RKO (cell line): Measurements from ENCODE around the gene CNOT8.
"Not testable (repeated sequence)": the region's sequence is repeated elsewhere in the genome, so short reads cannot be mapped to it uniquely, and the experiment has no call there.

ENCODE experiments used
- DNase-seq: peaks from one replicate; pipeline ENCODE4 v3.0.0-alpha.2; 2016; ENCODE audit warnings: low spot score

Gene CNOT8

DNA sequence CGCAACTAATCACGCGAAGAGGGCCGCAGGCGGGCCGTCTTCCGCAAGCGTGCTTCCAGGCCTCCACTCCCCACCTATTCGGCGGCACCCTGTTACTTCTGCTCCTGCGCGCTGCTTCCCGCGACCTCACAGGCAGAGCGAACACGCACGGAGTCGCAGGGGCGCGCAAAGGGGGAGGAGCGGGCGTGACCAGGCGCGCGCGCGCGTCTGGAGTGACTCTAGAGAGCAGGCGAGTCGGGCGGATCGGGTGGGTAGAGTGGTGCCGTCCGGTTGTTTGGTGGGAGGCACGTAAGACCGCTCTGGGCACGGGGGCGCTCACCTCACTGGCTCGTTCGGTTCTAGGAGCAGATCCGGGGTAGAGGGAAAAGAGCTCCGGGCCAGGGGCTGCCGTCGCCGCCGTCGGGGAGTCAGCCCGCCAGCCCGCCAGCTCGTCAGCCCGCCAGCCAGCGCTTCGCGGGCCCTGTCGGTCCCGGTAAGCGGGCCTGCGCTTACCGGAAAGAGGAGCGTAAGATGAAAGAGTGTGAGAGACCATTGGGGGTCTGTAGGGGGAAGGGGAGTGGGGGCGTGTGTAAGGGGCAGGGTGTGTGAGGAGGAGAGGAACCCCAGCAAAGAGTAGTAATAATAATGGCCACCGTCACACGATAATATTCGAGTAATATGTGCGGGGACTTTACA, at the start of gene CNOT8:
CNOT8 (plus strand) TSS at position 331 of the 675 bp plus-strand sequence. CDS start 4,652 bp downstream, outside the sequence.
- DNase-seq, result peak; percentile 98

DNA sequence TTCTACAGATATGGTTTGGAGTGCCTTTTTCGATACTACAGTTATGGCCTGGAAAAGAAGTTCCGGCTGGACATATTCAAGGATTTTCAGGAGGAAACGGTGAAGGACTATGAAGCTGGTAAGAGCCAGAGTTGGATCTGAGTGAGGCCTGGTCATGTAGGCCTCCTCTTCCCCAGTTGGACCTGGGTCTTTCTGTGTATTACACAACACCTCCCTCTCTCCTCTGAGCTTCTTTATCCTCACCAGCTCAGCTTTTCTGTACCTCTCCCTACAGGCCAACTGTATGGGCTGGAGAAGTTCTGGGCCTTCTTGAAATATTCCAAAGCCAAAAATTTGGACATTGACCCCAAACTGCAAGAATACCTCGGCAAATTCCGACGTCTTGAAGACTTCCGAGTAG, 47.2 kb upstream of the CNOT8 start:
- DNase-seq, result no peak

DNA sequence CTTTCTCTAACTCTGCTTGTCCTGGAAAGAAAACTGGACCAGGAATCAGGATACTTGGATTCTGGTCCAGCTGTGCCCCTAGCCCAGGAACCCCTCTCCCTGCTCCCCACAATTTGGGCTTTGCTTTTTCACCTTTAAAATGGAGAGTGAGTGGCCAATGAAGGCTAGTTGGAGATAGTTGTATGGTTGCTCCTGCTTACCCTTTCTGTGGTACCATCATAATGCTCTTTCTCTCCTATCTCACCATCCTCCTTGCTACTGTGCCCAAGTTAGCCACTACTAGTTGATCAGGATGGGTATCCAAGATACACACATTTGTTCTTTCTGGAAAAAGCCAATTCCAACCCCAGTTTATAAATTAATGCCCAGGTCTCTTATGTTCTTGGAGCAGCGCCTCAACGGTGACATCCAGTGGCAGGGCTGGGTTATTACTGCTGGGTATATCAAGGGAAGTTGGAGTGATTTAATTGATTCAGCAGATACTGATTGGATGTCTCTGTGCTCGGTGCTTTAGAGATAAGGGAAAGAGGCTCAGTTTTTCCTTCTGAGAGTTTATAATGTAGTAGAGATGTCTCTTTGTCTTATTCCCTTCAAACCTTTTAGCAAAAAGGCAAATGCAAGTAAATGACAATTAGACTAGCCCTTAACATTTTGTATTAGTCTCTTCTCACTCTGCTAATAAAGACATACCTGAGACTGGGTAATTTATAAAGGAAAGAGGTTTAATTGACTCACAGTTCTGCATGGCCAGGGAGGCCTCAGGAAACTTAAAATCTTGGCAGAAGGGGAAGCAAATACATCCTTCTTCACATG, 46.6 kb upstream of the CNOT8 start:
- peak; percentile 67 for DNase-seq

DNA sequence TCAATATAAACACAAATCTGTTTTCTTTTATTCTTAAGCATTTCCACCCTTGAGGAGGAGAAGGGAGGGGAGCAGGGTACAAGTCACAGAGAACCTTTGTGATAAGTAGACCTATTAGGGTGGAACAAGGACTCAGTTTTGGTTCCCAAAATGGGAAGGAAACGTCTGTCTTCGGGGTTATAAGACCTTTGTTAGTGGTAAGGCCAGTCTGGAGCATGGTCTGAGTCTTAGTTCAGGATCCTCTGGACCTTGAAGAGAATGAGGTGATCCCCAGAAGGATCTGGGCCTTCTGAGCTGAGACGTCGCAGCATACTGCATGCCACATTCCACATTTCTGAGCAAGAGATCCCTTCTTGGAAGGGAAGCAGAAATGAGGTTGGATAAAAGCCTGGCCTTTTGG, 45.3 kb upstream of the CNOT8 start:
- no peak for DNase-seq

DNA sequence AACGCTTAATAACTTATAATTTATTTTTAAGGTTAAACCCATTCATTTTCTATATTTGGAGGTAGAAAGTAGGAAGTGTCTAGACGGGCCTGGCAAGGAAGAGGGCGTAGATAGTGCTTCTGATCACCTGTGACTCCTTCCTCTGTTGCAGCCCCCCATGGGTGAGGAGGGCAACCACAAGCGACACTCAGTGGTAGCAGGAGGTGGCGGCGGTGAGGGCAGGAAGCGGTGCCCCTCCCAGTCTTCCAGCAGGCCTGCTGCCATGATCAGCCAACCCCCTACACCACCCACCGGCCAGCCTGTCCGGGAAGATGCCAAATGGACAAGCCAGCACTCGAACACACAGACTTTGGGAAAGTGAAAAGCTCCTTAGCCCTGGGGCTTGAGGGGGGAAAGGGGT, 44.7 kb upstream of the CNOT8 start:
- DNase-seq, result no peak

DNA sequence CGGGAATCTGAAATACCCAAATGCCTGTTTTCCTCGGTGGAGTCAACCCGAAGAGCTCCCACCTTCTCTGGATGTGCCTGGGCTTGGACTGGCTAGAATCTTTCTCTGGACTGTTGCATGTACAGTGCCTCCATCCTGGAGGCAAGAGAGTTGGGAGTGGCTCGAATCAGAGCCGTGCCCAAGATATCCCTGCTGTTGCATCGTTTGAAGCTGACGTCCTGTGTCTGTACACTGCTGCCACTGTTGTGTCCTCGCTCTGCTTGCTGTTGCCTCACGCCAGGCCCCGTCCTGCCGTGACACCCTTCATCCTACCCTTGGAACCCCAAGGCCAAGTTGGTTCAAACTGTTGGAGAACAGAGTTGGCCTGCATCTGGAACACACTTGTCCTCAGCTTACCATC, 43.4 kb upstream of the CNOT8 start:
- no peak for DNase-seq

DNA sequence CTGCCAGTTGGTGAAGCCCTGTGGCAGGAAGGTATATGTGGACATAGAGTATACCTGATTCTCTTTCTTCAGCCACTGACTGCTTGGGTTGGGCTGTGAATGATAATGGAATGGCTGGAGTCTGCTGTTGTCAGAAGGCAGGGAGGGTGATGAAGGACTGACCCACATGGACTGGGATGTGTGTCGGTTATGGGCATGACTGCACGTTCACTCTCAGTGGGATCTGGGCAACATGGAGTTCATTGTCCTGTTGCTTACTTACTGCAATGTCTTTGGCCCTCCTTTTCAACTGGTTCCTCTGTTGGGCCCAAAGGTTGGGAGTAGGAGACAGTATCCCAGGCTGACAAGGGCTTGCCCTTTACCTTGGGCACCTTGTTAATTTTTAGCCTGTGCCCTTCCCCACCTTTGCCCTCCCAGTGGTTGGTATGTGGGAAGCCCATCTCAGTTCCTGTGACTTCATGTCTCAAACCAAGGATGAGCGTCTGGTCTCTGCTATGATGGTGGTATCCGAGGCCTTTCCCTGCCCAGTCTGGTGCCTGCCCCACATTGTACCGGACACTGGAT, 42.7 kb upstream of the CNOT8 start:
- DNase-seq, result no peak

DNA sequence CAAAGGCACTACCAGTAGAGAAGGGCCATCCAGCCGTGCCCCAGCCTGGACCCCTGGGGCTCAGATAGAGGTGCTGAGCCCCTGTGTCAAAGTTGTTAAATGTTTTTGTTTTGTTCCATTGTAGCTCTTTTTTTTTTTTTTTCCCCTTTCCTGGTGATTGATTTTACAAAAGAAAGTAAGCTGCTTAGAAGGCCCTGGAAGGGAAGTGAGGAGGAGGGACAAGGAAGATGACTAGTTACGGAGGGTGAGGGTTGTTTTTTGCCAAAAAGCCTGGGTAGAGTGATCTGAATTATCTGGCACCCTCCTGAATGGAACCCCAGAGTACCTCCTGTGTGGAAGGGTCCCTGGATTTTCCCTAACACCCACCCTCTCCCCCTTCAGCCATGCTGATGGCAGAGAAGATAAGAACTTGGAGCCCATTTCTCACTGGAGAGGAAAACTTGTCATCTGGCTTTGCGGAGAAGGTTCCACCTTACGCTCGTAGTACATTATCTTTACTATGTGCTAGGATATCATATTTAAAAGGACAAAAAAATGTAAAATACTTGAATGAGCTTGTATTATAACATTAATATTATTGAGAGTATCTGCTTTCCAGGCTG, 41.4 kb upstream of the CNOT8 start:
- DNase-seq, result no peak

DNA sequence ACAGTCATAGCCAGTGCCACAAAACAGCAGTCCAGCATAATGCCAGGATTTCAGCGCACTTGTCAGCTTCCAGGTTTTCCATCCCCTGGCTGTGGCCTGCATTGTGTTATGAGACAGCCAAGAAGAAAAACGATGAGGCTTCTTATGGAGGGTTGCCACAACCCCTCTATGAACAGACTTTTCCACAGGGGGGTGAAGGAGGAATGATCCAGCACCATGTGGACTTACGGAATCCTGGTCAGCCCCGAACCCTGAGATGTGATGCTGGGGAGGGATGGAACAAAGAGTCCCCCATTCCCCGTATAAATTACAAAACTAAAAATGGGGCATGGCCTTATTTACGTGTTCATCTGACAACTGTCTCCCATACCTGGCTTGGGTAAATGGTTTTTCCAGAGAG, 40.6 kb upstream of the CNOT8 start:
- no peak for DNase-seq

DNA sequence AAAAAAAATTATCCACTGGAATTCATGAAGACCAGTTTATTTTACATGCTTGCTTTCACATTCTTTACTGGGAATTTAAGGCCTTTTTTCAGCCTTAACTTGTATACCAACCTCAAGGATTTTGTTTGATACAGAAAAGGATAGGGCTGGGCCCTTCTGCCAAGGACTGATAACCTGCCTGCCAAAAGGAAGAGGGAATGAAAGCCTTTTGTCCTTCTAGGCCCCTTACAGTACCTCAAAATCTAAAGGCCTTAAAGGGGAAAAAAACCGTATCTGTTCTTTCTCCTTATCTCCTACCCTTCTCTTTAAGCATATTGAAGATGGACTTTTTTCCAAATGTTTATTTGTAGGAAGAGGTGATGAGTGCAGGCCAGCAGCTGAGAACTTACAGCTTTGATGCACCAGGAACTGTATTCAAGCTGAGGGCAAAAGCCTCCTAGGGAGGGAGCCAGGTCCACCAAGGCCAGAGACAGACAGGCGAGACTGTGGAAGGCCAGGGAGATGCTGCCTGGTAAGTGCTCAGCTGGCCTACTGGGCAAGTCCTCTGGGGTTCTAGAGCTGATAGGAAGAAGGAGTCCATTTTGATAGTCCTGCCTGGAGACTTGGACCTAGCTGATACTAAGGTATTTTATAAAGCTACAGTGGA, 39.8 kb upstream of the CNOT8 start:
- no peak for DNase-seq

DNA sequence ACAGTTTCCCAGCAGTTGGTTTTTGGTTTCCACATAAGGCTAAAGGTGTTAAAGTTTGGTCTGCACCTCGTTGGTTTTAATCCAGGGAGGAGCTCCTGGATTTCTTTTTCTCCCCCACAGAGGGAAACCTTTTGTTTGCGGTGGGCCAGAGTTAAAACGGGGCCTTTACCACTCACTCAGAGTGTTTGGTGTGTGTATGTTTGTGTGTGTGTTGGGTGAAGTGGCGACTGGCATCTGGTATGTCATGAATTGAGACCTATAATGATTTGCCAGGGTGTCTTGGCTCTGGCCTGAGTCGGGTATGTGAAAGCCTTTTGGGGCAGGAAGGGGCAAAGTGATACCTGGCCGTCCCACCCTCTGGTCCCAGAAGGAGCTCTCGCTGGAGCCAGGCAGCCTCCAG, 38.9 kb upstream of the CNOT8 start:
- DNase-seq, result no peak

DNA sequence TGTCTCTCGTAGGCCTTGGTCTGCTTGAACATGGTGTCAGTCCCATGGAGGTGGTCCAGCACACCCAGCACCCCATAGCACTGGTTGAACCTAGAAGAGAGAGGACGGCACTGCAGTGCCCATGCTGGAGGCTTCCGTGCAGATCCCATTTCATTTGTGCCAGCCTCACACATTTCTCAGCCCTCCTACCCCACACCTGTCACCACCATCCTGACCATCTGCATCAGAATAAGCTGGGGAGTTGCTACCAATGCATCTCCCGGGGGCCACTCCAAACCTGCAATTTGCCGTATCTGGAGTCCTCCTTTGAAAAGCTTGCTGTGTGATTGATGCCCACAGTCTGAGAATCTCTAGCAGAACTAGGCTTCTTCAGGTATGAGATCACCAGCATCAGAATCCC, 38.0 kb upstream of the CNOT8 start:
- no peak for DNase-seq

DNA sequence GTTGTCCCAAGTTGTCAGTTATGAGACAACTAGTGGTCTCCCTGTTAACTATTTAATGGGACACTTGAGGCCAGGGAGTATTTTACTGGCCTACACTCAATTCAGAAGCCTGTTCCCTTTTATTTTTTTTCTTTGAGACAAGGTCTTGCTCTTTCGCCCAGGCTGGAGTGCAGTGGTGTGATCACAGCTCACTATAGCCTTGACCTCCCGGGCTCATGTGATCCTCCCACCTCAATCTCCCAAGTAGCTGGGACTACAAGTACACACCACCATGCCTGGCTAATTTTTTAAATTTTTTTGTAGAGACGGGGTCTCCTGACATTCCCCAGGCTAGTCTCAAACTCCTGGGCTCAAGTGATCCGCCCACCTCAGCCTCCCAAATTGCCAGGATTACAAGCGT, 35.5 kb upstream of the CNOT8 start:
- DNase-seq, result not testable (repeated sequence)

DNA sequence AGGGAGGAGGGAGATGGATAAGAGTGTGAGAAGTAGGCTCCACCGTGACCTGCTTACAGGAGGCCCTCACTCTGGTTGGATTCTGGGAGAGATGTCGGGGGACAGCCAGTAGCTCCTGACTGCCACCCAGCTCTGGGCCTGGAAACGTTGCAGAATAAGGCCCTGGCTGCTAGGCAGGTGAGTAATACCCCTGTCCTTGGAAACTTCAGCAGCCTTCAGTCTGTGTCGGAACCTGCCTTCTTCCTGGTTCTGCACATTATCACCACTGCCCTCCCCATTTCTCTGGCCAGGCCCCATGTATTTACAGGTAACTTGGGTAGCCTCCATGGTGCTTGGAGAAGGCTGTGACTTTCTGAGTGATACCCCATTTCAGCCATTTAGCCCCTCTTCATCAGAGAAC, 34.8 kb upstream of the CNOT8 start:
- no peak for DNase-seq

DNA sequence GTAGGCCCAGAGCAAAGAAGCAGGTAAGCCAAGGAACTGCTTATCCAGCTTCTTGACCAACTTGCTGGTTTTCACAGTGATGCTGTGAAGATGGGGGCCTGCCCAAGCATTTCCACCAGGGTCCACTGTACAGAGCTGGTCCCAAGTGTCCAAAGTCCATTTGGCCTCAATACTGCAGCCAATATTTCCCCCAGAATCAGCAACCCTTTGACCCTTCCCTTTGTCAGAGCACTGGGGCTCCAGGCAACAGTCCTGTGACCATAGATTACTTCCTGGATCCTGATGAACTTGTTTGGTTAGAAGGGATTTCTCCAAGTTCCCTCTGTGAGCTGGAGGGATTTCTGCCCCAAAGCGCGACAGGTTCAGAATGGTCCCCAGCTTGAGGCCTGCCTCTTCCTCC, 34.4 kb upstream of the CNOT8 start:
- no peak for DNase-seq

DNA sequence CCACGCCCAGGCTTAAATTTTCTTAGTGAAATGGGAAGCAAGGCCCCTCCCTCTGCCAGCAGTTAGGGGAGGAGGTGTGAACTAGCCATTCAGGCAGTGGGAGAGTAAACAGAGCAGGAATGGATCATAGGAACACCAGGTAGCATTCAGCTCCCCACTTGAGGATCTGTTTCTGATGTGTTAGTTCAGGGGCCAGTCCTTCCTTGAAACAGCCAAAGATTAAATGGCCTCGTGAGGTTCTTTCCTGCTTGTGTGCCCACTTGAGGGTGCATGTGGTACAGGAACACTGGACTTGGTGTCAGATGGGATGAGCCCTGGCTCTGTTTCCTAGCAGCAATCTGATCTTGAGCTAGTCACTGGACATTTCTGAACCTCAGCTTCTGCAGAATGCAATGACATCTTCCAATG, 29.2 kb upstream of the CNOT8 start:
- no peak for DNase-seq

DNA sequence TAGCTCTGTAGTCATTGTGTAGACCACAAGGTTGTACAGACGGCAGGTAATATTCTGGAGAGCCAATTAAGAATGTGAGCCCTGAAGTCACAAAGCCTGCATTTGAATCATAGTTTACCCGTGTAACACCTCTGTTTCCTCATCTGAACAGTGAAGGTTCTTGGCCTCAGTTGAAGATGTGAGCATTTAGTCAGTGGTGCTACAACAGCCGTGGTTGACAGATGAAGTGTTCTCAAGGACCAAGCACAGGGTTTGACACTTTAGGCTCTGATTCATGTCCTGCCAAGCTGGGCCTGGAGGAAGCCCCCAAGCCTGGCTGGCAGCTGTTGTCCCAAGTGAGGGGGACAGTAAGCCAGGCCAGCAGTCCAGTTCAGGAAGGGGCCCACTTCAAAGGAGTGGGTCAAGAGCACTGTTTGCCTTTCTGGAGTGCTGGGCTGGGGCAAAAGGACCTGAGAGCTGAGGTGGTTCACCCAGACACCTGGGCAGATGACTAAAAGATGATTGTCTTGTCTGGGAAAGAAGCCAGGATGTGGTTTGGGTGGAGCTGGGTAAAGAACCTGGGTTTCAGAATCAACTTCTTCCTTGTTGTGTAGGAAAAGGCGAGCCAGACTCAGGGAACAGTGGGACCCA, 28.7 kb upstream of the CNOT8 start:
- no peak for DNase-seq

DNA sequence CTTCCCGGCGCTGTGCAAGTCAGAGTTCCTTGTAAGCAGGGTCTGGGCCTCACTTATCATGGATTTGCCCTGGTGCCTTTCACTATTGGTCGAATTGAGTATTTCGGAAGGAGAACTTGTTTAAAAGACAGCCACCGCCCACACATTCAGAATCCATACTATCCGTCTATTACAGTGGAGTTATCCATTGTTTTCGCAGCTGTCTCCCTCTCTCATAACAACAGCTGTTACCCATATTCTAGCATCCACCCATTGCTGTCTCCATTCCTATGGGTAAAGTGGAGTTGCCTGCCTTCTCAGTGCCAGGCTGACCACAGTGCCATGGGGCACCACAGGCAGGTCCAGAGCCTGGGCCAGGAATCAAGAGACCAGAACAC, 28.2 kb upstream of the CNOT8 start:
- no peak for DNase-seq

DNA sequence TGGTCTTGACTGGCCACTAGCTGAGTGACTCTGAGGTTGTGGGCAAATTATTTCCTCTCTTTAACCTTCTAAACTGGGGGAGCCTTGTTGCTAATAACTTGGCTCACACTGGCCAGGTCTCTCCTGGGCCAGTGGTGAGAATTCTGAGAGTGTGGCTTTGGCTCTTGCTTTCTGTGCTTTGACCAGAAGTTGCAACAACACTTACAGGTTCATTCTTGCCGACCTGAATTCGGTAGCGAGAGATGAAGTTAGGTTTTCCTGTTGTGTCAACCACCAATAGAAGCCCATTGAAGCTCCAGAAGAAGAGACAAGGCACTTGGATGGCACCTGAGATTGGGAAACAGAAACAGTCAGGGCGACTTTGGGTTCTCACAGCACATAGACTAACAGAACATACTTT, 27.8 kb upstream of the CNOT8 start:
- no peak for DNase-seq

DNA sequence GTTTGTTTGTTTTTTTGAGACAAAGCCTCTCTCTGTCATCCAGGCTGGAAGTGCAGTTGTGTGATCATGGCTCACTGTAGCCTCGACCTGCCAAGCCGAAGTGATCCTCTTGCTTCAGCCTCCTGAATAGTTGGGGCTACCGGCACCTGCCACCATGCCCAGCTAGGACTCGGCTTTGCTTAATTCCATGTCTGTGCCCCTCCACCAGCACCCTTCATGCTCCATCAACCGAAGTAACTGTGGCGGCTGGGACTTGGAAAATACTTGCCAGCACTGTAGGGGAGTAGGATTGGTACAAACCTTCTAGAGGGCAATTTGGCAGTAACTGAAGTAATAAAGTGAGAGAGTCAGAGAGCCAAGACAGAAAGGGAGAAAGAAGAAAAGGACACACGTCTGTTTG, 27.0 kb upstream of the CNOT8 start:
- DNase-seq, result no peak

DNA sequence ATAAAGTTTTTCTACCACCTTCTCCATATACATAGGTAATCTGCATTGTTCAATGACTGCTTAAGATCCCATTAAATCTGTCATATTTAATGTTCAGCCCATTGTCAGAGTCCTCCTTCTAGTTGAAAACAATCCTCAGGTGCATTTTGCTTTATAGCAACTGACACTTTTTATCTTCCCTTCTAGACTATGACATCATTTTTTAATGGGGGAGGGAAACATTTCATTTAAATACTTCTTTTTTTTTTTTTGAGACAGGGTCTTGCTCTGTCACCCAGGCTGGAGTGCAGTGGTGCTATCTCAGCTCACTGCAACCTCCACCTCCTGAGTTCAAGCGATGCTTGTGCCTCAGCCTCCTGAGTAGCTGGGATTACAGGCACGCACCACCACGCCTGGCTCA, 25.6 kb upstream of the CNOT8 start:
- DNase-seq, result not testable (repeated sequence)

DNA sequence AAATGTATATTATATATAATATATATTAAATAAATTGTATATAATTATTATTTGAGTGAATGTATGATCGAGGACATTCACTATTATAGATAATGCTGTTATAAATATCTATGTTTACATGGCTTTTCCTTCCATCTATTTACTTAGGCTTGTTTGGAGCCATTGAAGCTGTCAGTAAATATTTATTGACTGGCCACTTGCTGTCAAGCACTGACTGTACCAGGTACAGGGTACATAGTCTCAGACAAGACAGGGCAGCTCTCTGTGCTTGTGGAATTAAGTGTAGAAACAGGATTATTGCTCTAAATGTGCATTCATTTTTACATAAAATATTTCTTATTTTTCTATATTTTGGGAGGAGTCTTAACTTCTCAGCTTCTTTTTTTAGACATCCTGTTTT, 24.4 kb upstream of the CNOT8 start:
- no peak for DNase-seq
